Stimulated activated naive CD8-positive, alpha-beta T cell treated with anti-CD3 and anti-CD28 coated beads, Interleukin-15, Interleukin-2, amounts not matched to agents 100 U/mL and 50 U/mL, for 24 hours (primary cell): Measurements from ENCODE around the gene ARHGEF12.

ENCODE experiments used
- ATAC-seq: fragments of 150-1000 bp; cut with Tn5 transposase; one replicate; pipeline ENCODE4 v1.10.0; 2021
- DNase-seq: peaks from one replicate; pipeline ENCODE4 v3.0.0; 2021

ARHGEF12 gene

GRCh38 chr11:120318906-120319305 is 17.3 kb upstream of the ARHGEF12 start:
- ATAC-seq (no peak), DNase-seq (no peak)

- DNase-seq = peak; percentile 61
- ATAC-seq = peak; percentile 68
Measured at GRCh38 chr11:120324932-120325810, 11.0 kb upstream of the ARHGEF12 start, which contains the start of gene TLCD5. TLCD5 (plus strand) TSS chr11:120325299; CDS start chr11:120327442, 2,143 bp downstream.

GRCh38 chr11:120326228-120326627 is 10.0 kb upstream of the ARHGEF12 start:
- DNase-seq (no peak), ATAC-seq (no peak)

GRCh38 chr11:120326845-120327281 is 9.3 kb upstream of the ARHGEF12 start:
- DNase-seq (no peak), ATAC-seq (no peak)

- DNase-seq (no peak), ATAC-seq (no peak)
Measured at GRCh38 chr11:120327311-120327710, 8.9 kb upstream of the ARHGEF12 start.

GRCh38 chr11:120329556-120329955 is 6.7 kb upstream of the ARHGEF12 start:
- ATAC-seq = no peak
- DNase-seq = no peak

GRCh38 chr11:120330045-120330444 is 6.2 kb upstream of the ARHGEF12 start:
- no peak for DNase-seq
- ATAC-seq = no peak

- DNase-seq (no peak), ATAC-seq (no peak)
Measured at GRCh38 chr11:120331301-120331996, 4.8 kb upstream of the ARHGEF12 start.

GRCh38 chr11:120332822-120333716 is 3.1 kb upstream of the ARHGEF12 start:
- no peak for DNase-seq
- ATAC-seq = no peak

- DNase-seq (no peak), ATAC-seq (no peak)
Measured at GRCh38 chr11:120333801-120334200, 2.4 kb upstream of the ARHGEF12 start.

GRCh38 chr11:120334332-120334731 is 1.9 kb upstream of the ARHGEF12 start:
- DNase-seq = no peak

GRCh38 chr11:120334894-120335462 is 1.2 kb upstream of the ARHGEF12 start:
- no peak for ATAC-seq
- peak; percentile 68 for DNase-seq

More at GRCh38 chr11:120334332-120334731, 1.9 kb upstream of the ARHGEF12 start:
- no peak for ATAC-seq

GRCh38 chr11:120335556-120335907 is 681 bp upstream of the ARHGEF12 start:
- DNase-seq (no peak), ATAC-seq (peak; percentile 17)

- DNase-seq = peak; percentile 54
- peak; percentile 10 for ATAC-seq
Measured at GRCh38 chr11:120336641-120337354, 585 bp downstream of the ARHGEF12 start.

GRCh38 chr11:120337355-120338106 is 1.3 kb downstream of the ARHGEF12 start:
- DNase-seq = no peak
- no peak for ATAC-seq

GRCh38 chr11:120338107-120338933 is 2.1 kb downstream of the ARHGEF12 start:
- ATAC-seq = no peak
- DNase-seq = no peak

- no peak for DNase-seq
- no peak for ATAC-seq
Measured at GRCh38 chr11:120339394-120339890, 3.2 kb downstream of the ARHGEF12 start.

- no peak for ATAC-seq
- DNase-seq = no peak
Measured at GRCh38 chr11:120340529-120340928, 4.3 kb downstream of the ARHGEF12 start.

- DNase-seq (no peak), ATAC-seq (no peak)
Measured at GRCh38 chr11:120342226-120342625, 6.0 kb downstream of the ARHGEF12 start.
